Measurements from ENCODE around the gene ALCAM. TPM values are rescaled to one million over a fixed set of nuclear protein-coding genes. Genes with fewer than 3 reads are reported as not detected.

Gene ALCAM
- polyA plus RNA-seq, 1 donor from 2014 or later = 94.7 TPM

DNA sequence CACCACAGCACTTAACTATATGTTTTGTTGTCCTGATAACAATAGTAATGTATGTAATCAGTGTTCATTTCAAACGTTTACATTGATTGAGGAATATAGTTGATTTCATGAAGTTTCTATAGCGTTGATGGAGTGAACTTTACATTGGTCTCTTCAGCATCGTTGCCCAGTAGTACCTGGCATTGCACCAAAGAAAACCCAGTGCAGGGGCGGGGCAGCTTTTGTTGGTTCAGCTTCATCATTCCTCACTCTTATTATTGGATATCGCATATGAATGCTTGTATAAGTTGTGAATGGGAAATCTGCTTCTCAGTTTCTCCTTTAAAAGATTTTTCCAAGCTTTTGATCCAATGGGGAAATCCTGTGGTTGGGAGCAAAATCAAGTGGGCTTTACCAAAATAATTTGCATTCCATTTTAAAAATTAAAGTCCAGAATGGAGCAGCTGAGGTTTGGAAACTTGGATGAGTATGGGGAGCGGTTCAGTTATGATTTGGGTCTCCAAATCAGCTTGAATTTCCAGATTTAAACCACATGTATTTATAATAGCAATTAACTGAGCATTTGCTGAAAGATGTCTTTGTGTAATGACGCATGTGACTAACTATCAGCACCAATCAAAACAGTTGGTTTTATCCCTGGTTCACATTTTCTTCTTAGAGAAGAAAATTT, 213.7 kb downstream of the ALCAM start:
- H3K4me2 ChIP-seq (ENCODE audit: low read length) = no peak overlapping the region
- no peak for TF ChIP-seq EZH2 (IDR thresholded peaks at IDR 0.05; ENCODE audit: borderline replicate concordance, insufficient read depth, low read length, poor library complexity, severe bottlenecking)
- TF ChIP-seq, protein P1, sequence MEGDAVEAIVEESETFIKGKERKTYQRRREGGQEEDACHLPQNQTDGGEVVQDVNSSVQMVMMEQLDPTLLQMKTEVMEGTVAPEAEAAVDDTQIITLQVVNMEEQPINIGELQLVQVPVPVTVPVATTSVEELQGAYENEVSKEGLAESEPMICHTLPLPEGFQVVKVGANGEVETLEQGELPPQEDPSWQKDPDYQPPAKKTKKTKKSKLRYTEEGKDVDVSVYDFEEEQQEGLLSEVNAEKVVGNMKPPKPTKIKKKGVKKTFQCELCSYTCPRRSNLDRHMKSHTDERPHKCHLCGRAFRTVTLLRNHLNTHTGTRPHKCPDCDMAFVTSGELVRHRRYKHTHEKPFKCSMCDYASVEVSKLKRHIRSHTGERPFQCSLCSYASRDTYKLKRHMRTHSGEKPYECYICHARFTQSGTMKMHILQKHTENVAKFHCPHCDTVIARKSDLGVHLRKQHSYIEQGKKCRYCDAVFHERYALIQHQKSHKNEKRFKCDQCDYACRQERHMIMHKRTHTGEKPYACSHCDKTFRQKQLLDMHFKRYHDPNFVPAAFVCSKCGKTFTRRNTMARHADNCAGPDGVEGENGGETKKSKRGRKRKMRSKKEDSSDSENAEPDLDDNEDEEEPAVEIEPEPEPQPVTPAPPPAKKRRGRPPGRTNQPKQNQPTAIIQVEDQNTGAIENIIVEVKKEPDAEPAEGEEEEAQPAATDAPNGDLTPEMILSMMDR (IDR thresholded peaks at IDR 0.05; ENCODE audit: poor library complexity, severe bottlenecking) = no peak
- no peak for TF ChIP-seq MXI1 (conservative IDR thresholded peaks at IDR 0.05; ENCODE audit: poor library complexity, severe bottlenecking)
- TF ChIP-seq EP300 (conservative IDR thresholded peaks at IDR 0.05; ENCODE audit: poor library complexity, severe bottlenecking) = no peak
- no peak for TF ChIP-seq TAF1 (IDR thresholded peaks at IDR 0.05; ENCODE audit: low read depth)
- no peak for TF ChIP-seq POLR2AphosphoS5 (IDR thresholded peaks at IDR 0.05)
- H3K9me3 ChIP-seq (ENCODE audit: low read length) = no peaks in the 10 kb centered on the region
- no peaks in the 10 kb centered on the region for H3F3A ChIP-seq (ENCODE audit: insufficient read depth, low read length, poor library complexity, severe bottlenecking)
- H3K9ac ChIP-seq (ENCODE audit: low read length) = no peak overlapping the region
- H3K79me2 ChIP-seq (replicated peaks; ENCODE audit: insufficient read depth, low read length) = no peaks in the 10 kb centered on the region
- no peaks in the 10 kb centered on the region for H3K9me2 ChIP-seq (ENCODE audit: insufficient read depth, low read length)
- no peak overlapping the region for H3K4me3 ChIP-seq (ENCODE audit: low read length)
- H3K27ac ChIP-seq (ENCODE audit: low read length) = no peak overlapping the region
- H3K27me3 ChIP-seq (ENCODE audit: insufficient read depth, low read depth, low read length) = no peaks in the 10 kb centered on the region
- H3K36me3 ChIP-seq (ENCODE audit: insufficient read depth, low read length) = no peaks in the 10 kb centered on the region
- no peak overlapping the region for H2AFZ ChIP-seq (ENCODE audit: low read depth, low read length)
- H4K20me1 ChIP-seq (ENCODE audit: insufficient read depth) = no peaks in the 10 kb centered on the region

DNA sequence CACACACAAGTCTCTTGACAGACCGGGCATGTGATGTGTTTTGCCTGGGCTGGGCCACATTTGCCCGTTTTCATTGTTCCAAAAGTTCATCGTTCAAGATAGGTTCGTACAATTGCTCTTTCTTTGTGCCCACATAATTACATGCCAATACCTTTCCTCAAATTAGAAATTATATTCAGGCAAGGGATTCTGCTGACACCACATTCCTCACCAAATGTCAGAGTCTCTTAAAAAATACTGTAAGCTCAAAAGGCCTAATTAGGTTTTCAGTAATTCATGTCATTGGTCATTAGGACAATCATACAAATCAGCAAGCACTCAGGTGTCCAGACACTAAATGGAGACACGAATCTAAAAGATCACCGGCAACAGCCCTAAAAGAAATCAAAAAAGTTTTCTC, 215.3 kb downstream of the ALCAM start:
- H3K27ac ChIP-seq (ENCODE audit: low read length) = no peak overlapping the region
- no peaks in the 10 kb centered on the region for H3K36me3 ChIP-seq (ENCODE audit: insufficient read depth, low read length)
- H4K20me1 ChIP-seq (ENCODE audit: insufficient read depth) = no peaks in the 10 kb centered on the region
- H3K9me3 ChIP-seq (ENCODE audit: low read length) = no peaks in the 10 kb centered on the region
- no peaks in the 10 kb centered on the region for H3K27me3 ChIP-seq (ENCODE audit: insufficient read depth, low read depth, low read length)
- H3K79me2 ChIP-seq (replicated peaks; ENCODE audit: insufficient read depth, low read length) = no peaks in the 10 kb centered on the region
- H3F3A ChIP-seq (ENCODE audit: insufficient read depth, low read length, poor library complexity, severe bottlenecking) = no peaks in the 10 kb centered on the region
- no peak overlapping the region for H3K4me2 ChIP-seq (ENCODE audit: low read length)
- no peak overlapping the region for H3K4me3 ChIP-seq (ENCODE audit: low read length)
- H3K9ac ChIP-seq (ENCODE audit: low read length) = no peak overlapping the region
- no peak overlapping the region for H2AFZ ChIP-seq (ENCODE audit: low read depth, low read length)
- no peaks in the 10 kb centered on the region for H3K9me2 ChIP-seq (ENCODE audit: insufficient read depth, low read length)
- TF ChIP-seq MXI1 (conservative IDR thresholded peaks at IDR 0.05; ENCODE audit: poor library complexity, severe bottlenecking) = no peak

DNA sequence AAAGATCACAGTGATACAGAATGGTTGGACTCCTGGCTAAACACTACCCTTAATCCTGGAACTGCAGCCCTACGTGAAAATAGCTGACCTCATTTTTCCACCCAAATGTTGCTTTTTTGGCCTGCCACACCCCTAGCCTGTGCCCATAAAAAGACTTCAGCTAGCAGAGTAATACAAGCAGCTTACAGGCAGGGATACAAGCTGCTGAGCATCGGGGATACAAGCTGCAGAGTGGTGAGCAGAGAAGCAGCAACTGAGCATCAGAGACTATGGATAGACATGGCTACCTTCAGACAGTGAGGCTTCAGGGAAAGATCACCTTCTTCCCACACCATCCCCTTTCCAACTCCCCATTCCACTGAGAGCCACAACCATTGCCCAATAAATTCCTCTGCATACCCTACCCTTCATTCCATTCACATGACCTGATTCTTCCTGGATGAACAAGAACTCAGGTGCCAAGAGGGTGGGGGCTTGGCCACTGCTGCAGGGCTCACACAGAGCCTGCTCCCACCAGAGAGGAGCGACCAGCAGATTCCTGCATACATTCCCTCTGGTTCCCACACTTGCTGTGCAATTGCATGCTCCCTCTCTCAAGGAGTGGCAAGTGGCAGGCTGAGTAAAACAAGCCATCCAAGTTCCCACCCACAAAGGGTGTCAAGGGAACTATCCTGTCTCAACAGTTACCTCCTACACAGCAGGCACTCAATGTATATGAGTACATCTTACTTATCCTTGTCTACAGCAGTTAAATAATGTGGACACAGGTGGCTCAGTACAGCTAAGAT, 217.5 kb downstream of the ALCAM start:
- Histone ChIP-seq H4K20me1 (ENCODE audit: insufficient read depth) (no peaks in the 10 kb centered on the region), H3K79me2 (replicated peaks; ENCODE audit: insufficient read depth, low read length) (no peaks in the 10 kb centered on the region), H3K9me2 (ENCODE audit: insufficient read depth, low read length) (no peaks in the 10 kb centered on the region), H3K9ac (ENCODE audit: low read length) (no peak overlapping the region), H3K4me3 (ENCODE audit: low read length) (no peak overlapping the region), H3K9me3 (ENCODE audit: low read length) (no peaks in the 10 kb centered on the region), H3K4me2 (ENCODE audit: low read length) (no peak overlapping the region), H3K27me3 (ENCODE audit: insufficient read depth, low read depth, low read length) (no peaks in the 10 kb centered on the region), H3K36me3 (ENCODE audit: insufficient read depth, low read length) (no peaks in the 10 kb centered on the region), H3K27ac (ENCODE audit: low read length) (no peak overlapping the region), H3F3A (ENCODE audit: insufficient read depth, low read length, poor library complexity, severe bottlenecking) (no peaks in the 10 kb centered on the region), H2AFZ (ENCODE audit: low read depth, low read length) (no peak overlapping the region)
- TF ChIP-seq POLR2AphosphoS5 (IDR thresholded peaks at IDR 0.05) (peak; percentile 81), RAD21 (conservative IDR thresholded peaks at IDR 0.05) (no peak), TAF1 (IDR thresholded peaks at IDR 0.05; ENCODE audit: low read depth) (no peak)

All from neural cell (in vitro differentiated cells).